Hepatocyte (in vitro differentiated cells): Measurements from ENCODE around the gene CCDC24. TPM values are rescaled to one million over a fixed set of nuclear protein-coding genes. Genes with fewer than 3 reads are reported as not detected.

Experiments used
- DNase-seq: peaks from one replicate; pipeline ENCODE4 v3.0.0-alpha.2; 2016; ENCODE audit warnings: low spot score
- H2AFZ ChIP-seq: fragments of 200-600 bp; sonication (generic); 2 replicates; pipeline ENCODE4 v1.6.0; 2016; ENCODE audit warnings: antibody characterized with exemption, mild to moderate bottlenecking
- H3K27ac ChIP-seq: fragments of 200-600 bp; sonication (generic); 2 replicates; pipeline ENCODE4 v1.5.1; 2016; ENCODE audit warnings: mild to moderate bottlenecking
- H3K27me3 ChIP-seq: fragments of 200-600 bp; sonication (generic); 2 replicates; pipeline ENCODE4 v1.6.1; 2016
- H3K36me3 ChIP-seq: fragments of 200-600 bp; sonication (generic); replicated peaks from 2 replicates; pipeline ENCODE4 v1.5.1; 2016; ENCODE audit warnings: low read depth; ENCODE audit not compliant: insufficient read depth
- H3K4me1 ChIP-seq: fragments of 200-600 bp; sonication (generic); 2 replicates; pipeline ENCODE4 v1.5.1; 2016; ENCODE audit warnings: mild to moderate bottlenecking, moderate library complexity; ENCODE audit not compliant: insufficient read depth
- H3K4me2 ChIP-seq: fragments of 200-600 bp; sonication (generic); 2 replicates; pipeline ENCODE4 v1.6.0; 2016
- H3K4me3 ChIP-seq: fragments of 200-600 bp; sonication (generic); 2 replicates; pipeline ENCODE4 v1.5.1; 2016; ENCODE audit warnings: mild to moderate bottlenecking
- H3K79me2 ChIP-seq: fragments of 200-600 bp; sonication (generic); 2 replicates; pipeline ENCODE4 v1.6.0; 2017; ENCODE audit warnings: mild to moderate bottlenecking
- H3K9me2 ChIP-seq: fragments of 200-600 bp; sonication (generic); replicated peaks from 2 replicates; pipeline ENCODE4 v1.6.0; 2017; ENCODE audit warnings: mild to moderate bottlenecking; ENCODE audit not compliant: insufficient read depth
- H3K9me3 ChIP-seq: fragments of 200-600 bp; sonication (generic); 2 replicates; pipeline ENCODE4 v1.5.1; 2016; ENCODE audit warnings: low read depth, mild to moderate bottlenecking
- H4K20me1 ChIP-seq: fragments of 200-600 bp; sonication (generic); 2 replicates; pipeline ENCODE4 v1.6.0; 2016; ENCODE audit warnings: mild to moderate bottlenecking; ENCODE audit not compliant: insufficient read depth, poor library complexity, severe bottlenecking
- CTCF ChIP-seq: fragments of 200-600 bp; sonication (generic); IDR thresholded peaks from 2 replicates; pipeline ENCODE4 v1.5.1; 2016; ENCODE audit warnings: antibody characterized with exemption, mild to moderate bottlenecking; ENCODE audit not compliant: poor library complexity
- EZH2 ChIP-seq: fragments of 200-600 bp; sonication (generic); IDR thresholded peaks from 2 replicates; pipeline ENCODE4 v1.6.1; 2016; ENCODE audit warnings: antibody characterized with exemption, mild to moderate bottlenecking, borderline replicate concordance
- EZH2phosphoT487 ChIP-seq: fragments of 200-600 bp; sonication (generic); IDR thresholded peaks from one replicate; pipeline ENCODE4 v1.6.1; 2018; ENCODE audit warnings: antibody characterized with exemption, mild to moderate bottlenecking, low read depth, moderate library complexity; ENCODE audit not compliant: unreplicated experiment, severe bottlenecking
- WGBS: methylation state at CpG from one replicate; pipeline ENCODE4 v1.1.6; 2016; ENCODE audit warnings: low lambda C conversion rate; ENCODE audit errors: missing lambda C conversion rate; 5-methylcytosine and 5-hydroxymethylcytosine counted together
- polyA plus RNA-seq: library from polyadenylated mRNA; unstranded; fragments of >200 nt; fragmentation: Nextera tagmentation; extraction: Ambion mirVana; gene quantifications from 2 replicates; pipeline ENCODE4 v1.2.1, GENCODE V29; 2016
- total RNA-seq: library from RNA; depleted of rRNA; stranded (reverse); fragments of >200 nt; gene quantifications from 2 replicates; pipeline ENCODE4 v1.2.3, GENCODE V29; 2014

Gene CCDC24
- total and polyA plus RNA-seq, 2 experiments from 2014 or later = 13.2 to 23.7 TPM

GRCh38 chr1:43956234-43956633, 35.2 kb upstream of the CCDC24 start:
- no peak for TF ChIP-seq EZH2
- no peak for TF ChIP-seq CTCF
- no peak for TF ChIP-seq EZH2phosphoT487
- 97% methylated on average over 8 of the region's 8 CpGs for WGBS
- H3K9me2 ChIP-seq = no peaks in the 10 kb centered on the region
- no peak overlapping the region for H3K27ac ChIP-seq
- H3K4me1 ChIP-seq = no peaks in the 10 kb centered on the region
- H3K27me3 ChIP-seq = no peaks in the 10 kb centered on the region
- H3K79me2 ChIP-seq = peaks cover 15% of the 10 kb centered on the region
- no peak overlapping the region for H3K4me2 ChIP-seq
- H4K20me1 ChIP-seq = no peaks in the 10 kb centered on the region
- no peaks in the 10 kb centered on the region for H3K9me3 ChIP-seq
- DNase-seq = no peak
- no peak overlapping the region for H2AFZ ChIP-seq
- no peak overlapping the region for H3K4me3 ChIP-seq
- no peaks in the 10 kb centered on the region for H3K36me3 ChIP-seq

- H3K4me1 ChIP-seq = no peaks in the 10 kb centered on the region
- DNase-seq = no peak
- H3K79me2 ChIP-seq = peaks cover 3% of the 10 kb centered on the region
- H3K9me2 ChIP-seq = no peaks in the 10 kb centered on the region
- no peaks in the 10 kb centered on the region for H3K27me3 ChIP-seq
- H2AFZ ChIP-seq = no peak overlapping the region
- no peaks in the 10 kb centered on the region for H4K20me1 ChIP-seq
- 91% methylated on average over 7 of the region's 7 CpGs for WGBS
- H3K36me3 ChIP-seq = no peaks in the 10 kb centered on the region
- H3K9me3 ChIP-seq = no peaks in the 10 kb centered on the region
- H3K4me3 ChIP-seq = no peak overlapping the region
- no peak overlapping the region for H3K4me2 ChIP-seq
- no peak for TF ChIP-seq EZH2
- TF ChIP-seq EZH2phosphoT487 = no peak
- no peak for TF ChIP-seq CTCF
- H3K27ac ChIP-seq = no peak overlapping the region
These were observed 33.9 kb upstream of the CCDC24 start for GRCh38 chr1:43957407-43958040.

GRCh38 chr1:43958351-43959255, 32.8 kb upstream of the CCDC24 start:
- 94% methylated on average over 9 of the region's 9 CpGs for WGBS
- Histone ChIP-seq H4K20me1 (no peaks in the 10 kb centered on the region), H3K4me1 (no peaks in the 10 kb centered on the region), H3K4me3 (no peak overlapping the region), H3K9me2 (no peaks in the 10 kb centered on the region), H3K79me2 (no peaks in the 10 kb centered on the region), H3K36me3 (no peaks in the 10 kb centered on the region), H3K27me3 (no peaks in the 10 kb centered on the region), H2AFZ (no peak overlapping the region), H3K27ac (no peak overlapping the region), H3K9me3 (no peaks in the 10 kb centered on the region), H3K4me2 (no peak overlapping the region)
- DNase-seq = no peak
- TF ChIP-seq EZH2 (no peak), CTCF (no peak), EZH2phosphoT487 (no peak)
